Neuron (in vitro differentiated cells): ENCODE data around the gene SYNGAP1.

Source experiments
- H2AFZ ChIP-seq: one replicate; pipeline ENCODE4 v1.6.1; 2013; ENCODE audit warnings: low read depth, mild to moderate bottlenecking, inconsistent platforms, low read length, moderate library complexity
- H3K27me3 ChIP-seq: one replicate; pipeline ENCODE4 v1.6.1; 2013; ENCODE audit warnings: low read length; ENCODE audit not compliant: insufficient read depth
- H3K36me3 ChIP-seq: one replicate; pipeline ENCODE4 v1.6.1; 2013; ENCODE audit warnings: low read length; ENCODE audit not compliant: insufficient read depth
- H3K4me1 ChIP-seq: one replicate; pipeline ENCODE4 v1.6.1; 2013; ENCODE audit warnings: low read length; ENCODE audit not compliant: insufficient read depth
- H3K4me3 ChIP-seq: 2 replicates; pipeline ENCODE4 v1.5.1; 2013; ENCODE audit warnings: mild to moderate bottlenecking, low read length, moderate library complexity
- H3K9me3 ChIP-seq: one replicate; pipeline ENCODE4 v1.6.1; 2013; ENCODE audit warnings: low read length

SYNGAP1 gene

DNA sequence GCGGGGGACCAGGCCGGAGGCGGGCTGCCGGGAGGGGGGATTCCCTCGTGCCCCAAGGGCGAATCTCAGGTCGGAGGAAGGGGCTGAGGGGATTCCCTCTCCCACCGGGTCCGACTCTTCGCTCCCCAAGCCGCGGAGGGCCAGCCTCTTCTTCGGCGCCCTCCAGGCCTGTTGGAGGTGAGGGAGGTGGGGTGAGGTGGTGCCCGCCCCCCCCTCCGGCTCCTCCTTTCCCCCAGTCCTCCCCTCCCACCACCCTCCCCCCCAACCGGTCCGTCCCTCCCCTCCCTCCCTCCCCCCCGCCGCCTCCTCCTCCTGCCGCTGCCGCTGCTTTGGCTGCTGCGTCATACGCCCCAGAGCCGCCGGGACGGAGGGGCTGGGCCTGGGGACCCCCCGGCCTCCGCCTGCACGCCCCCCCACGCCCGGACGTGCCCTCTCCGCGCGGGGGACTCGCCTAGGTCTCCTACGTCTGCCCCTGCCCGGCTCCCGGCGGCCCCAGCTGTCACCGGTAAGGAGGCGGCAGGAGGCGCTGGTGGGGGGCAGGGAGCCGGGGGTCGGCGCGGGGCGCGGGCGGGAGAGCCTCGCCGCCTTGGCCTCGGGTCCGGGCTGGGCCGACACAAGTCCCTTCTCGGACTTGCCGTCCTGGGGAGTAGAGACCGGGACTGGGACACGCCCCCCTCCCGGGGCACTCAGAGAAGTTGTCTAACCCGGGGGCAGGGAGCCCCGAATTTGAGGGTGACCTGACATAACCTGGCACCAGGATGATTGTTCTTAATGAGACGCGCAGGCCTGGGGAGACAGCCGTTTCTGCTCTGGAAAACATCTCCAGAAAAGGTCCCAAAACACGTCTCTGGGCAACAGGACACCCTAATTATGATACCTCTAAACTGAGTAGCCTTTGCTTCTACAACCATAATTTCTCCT is 8.9 kb upstream of the SYNGAP1 start, which contains the start of gene PHF1:
TSS of gene PHF1 (plus strand) at position 304 of the 921 bp plus-strand sequence. CDS start 1,250 bp downstream, outside the sequence.
- peaks cover 47% of the 10 kb centered on the region for H3K36me3 ChIP-seq
- H2AFZ ChIP-seq = peak within 1 kb of the TSS; percentile 28
- no peaks in the 10 kb centered on the region for H3K27me3 ChIP-seq
- peaks cover 12% of the 10 kb centered on the region for H3K4me1 ChIP-seq
- peak within 1 kb of the TSS; percentile 78 for H3K4me3 ChIP-seq
- H3K9me3 ChIP-seq = no peaks in the 10 kb centered on the region

DNA sequence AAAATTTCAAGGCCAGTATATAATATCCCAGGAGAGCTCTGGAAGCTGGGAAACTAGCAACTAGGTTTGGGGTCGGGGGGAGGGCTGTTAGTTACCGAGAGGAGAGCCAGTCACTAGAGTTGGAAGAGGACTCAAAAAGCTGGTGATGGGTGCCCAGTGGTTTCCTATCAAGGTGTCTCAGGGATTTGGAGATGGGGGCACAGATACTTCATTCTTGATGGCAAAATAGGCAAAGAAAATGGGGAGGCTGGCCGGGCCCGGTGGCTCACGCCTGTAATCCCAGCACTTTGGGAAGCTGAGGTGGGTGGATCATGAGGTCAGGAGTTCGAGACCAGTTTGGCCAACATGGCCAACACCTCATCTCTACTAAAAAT is 8.2 kb upstream of the SYNGAP1 start:
- H3K4me1 ChIP-seq = peaks cover 19% of the 10 kb centered on the region
- H3K9me3 ChIP-seq = no peaks in the 10 kb centered on the region
- H3K4me3 ChIP-seq = peak overlapping the region; percentile 78
- no peak overlapping the region for H2AFZ ChIP-seq
- peaks cover 42% of the 10 kb centered on the region for H3K36me3 ChIP-seq
- H3K27me3 ChIP-seq = no peaks in the 10 kb centered on the region

- Histone ChIP-seq H3K27me3 (no peaks in the 10 kb centered on the region), H3K36me3 (peaks cover 35% of the 10 kb centered on the region), H3K4me1 (peaks cover 26% of the 10 kb centered on the region), H3K4me3 (no peak overlapping the region), H3K9me3 (no peaks in the 10 kb centered on the region), H2AFZ (no peak overlapping the region)
These were observed 7.5 kb upstream of the SYNGAP1 start for GRCh38 chr6:33412140-33413009.

GRCh38 chr6:33413241-33414120 is 6.4 kb upstream of the SYNGAP1 start:
- Histone ChIP-seq H3K4me3 (no peak overlapping the region), H3K9me3 (no peaks in the 10 kb centered on the region), H3K4me1 (peaks cover 28% of the 10 kb centered on the region), H2AFZ (no peak overlapping the region), H3K27me3 (no peaks in the 10 kb centered on the region), H3K36me3 (peaks cover 29% of the 10 kb centered on the region)

GRCh38 chr6:33414592-33415271 is 5.1 kb upstream of the SYNGAP1 start:
- H3K4me3 ChIP-seq = no peak overlapping the region
- peaks cover 38% of the 10 kb centered on the region for H3K4me1 ChIP-seq
- H2AFZ ChIP-seq = no peak overlapping the region
- H3K9me3 ChIP-seq = no peaks in the 10 kb centered on the region
- peaks cover 29% of the 10 kb centered on the region for H3K36me3 ChIP-seq
- H3K27me3 ChIP-seq = no peaks in the 10 kb centered on the region

- Histone ChIP-seq H3K9me3 (no peaks in the 10 kb centered on the region), H3K4me3 (peak overlapping the region; percentile 6), H2AFZ (no peak overlapping the region), H3K27me3 (no peaks in the 10 kb centered on the region), H3K4me1 (peaks cover 39% of the 10 kb centered on the region), H3K36me3 (peaks cover 29% of the 10 kb centered on the region)
These were observed 4.0 kb upstream of the SYNGAP1 start for GRCh38 chr6:33415831-33416230.

DNA sequence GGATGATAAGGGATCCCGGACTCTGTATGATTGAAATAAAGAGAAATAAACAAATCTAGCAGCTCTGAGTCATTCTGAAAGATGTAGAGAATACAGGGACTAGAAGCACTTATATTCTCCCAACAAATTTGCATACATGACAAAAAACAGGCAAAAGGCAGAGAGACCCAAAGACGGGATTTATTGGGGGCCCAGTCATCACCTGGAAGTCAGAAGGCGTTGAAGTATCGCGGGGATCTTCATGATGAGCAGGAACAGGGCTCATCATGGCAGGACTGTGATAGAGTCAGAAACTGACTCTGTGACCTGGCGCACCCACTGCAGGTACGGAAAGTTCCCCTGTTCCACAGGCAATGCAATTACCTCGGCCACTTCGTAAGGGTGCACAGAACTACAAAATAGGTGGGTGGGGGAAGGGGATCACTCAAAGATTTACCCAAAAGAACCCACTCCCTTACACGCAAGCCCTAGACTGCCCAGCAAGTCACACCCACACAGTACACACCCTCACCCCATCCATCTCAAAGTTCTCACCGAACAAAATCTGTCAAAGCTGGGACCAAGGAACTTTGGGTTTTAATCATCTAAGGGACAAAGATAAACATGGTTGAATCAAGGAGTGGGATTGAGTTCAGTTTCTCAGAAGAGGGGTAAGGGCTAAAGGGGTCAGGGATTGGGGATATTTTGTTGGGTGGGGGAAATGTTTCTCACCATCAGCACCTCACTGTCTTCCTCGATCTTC is 3.3 kb upstream of the SYNGAP1 start:
- peaks cover 29% of the 10 kb centered on the region for H3K36me3 ChIP-seq

GRCh38 chr6:33417128-33417902 is 2.5 kb upstream of the SYNGAP1 start:
- Histone ChIP-seq H3K36me3 (peaks cover 27% of the 10 kb centered on the region), H3K4me1 (peaks cover 47% of the 10 kb centered on the region), H3K27me3 (no peaks in the 10 kb centered on the region), H3K4me3 (peak overlapping the region; percentile 74), H2AFZ (peak overlapping the region; percentile 41), H3K9me3 (no peaks in the 10 kb centered on the region)

More for the DNA sequence above, 3.3 kb upstream of the SYNGAP1 start:
- Histone ChIP-seq H3K9me3 (no peaks in the 10 kb centered on the region), H2AFZ (no peak overlapping the region), H3K27me3 (no peaks in the 10 kb centered on the region), H3K4me1 (peaks cover 46% of the 10 kb centered on the region), H3K4me3 (peak overlapping the region; percentile 74)

DNA sequence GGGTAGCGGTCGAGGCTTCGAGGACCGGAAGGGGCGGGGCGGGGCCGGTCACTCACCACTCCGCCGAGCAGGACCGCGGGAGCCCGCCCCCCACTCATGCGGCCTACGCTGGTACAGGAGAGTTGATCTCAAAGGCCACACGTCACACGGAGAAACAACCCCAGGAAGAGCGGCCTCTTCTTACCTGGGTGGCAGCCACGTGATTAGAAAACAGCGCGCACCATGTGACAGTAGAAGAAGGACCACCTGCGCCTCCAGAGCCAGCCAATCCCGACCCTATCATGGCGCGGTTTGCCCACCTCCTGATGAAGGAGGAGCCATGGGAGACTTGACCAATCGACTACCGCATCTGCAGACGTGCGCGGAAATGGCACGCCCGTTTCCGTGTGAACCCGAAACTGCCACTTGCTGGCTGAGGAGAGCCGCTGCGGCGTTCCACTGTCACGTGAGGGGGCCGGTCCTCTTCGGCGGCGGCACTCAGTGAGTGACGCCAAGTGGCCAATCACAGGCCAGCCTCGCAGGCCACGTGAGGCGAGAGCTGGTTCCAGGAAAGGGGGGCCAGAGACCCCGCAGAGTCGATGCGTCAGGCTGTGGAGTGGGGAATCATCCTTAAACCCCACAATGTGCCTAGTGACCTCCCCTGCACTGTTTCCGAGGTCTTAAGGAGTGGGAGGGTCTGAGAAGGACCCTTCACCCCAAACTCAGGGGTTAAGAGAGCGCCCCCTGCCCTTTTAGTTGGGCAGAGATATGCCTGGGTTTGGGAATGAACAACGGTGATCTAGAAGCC is 1.8 kb upstream of the SYNGAP1 start, which contains the start of gene CUTA:
TSS of gene CUTA (minus strand) at position 205 of the 787 bp plus-strand sequence. CDS start at position 98, 107 bp downstream.
- Histone ChIP-seq H3K4me1 (peaks cover 44% of the 10 kb centered on the region), H3K36me3 (peaks cover 21% of the 10 kb centered on the region)

DNA sequence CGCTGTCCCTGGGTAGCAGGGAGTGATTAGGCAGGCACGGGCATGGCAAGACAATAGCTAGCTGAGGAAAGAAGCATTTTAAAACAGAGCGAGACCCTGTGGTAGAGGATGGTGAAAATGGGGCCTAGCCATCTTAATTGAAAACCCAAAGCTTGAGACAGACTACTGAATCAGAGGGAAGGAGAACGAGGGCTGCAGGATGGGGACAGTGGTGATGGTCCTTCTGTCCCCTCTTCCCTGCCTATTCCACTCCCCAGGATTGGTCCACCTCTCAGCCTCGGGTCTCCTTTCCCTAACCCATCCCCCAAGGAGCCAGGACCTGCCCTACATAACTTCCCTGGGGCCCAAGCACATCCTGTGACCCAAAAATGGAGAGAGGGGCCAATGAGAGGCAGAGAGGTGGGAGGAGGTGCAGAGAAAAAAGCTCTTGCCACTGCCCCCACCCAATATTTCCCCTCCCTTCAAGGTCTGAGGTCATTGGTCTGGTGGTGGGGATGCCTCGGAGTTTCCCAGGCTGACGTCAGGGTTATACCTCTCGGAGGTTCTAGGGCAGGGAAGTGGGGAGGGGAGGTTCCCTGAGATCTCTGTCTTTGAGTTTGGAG is 1.1 kb upstream of the SYNGAP1 start:
- Histone ChIP-seq H3K9me3 (no peaks in the 10 kb centered on the region), H3K4me3 (peak overlapping the region; percentile 74), H3K36me3 (peaks cover 23% of the 10 kb centered on the region), H3K27me3 (no peaks in the 10 kb centered on the region), H3K4me1 (peaks cover 44% of the 10 kb centered on the region), H2AFZ (no peak overlapping the region)

More for the DNA sequence above, 1.8 kb upstream of the SYNGAP1 start, which contains the start of gene CUTA:
- Histone ChIP-seq H3K4me3 (peak within 1 kb of the TSS; percentile 74), H3K27me3 (no peaks in the 10 kb centered on the region), H2AFZ (peak within 1 kb of the TSS; percentile 41), H3K9me3 (no peaks in the 10 kb centered on the region)
